H9 (cell line): ENCODE results near the gene KLHL3. TPM values are rescaled to one million over a fixed set of nuclear protein-coding genes. Genes with fewer than 3 reads are reported as not detected.

ENCODE experiments used
- DNase-seq: peaks from one replicate; pipeline ENCODE4 v3.0.0-alpha.2; 2017
- H2AFZ ChIP-seq: one replicate; pipeline ENCODE4 v1.6.1; 2013; ENCODE audit warnings: mild to moderate bottlenecking, low read length, control low read depth, moderate library complexity
- H2AK5ac ChIP-seq: 2 replicates; pipeline ENCODE4 v1.6.1; 2013; ENCODE audit warnings: low read length, control low read depth, mixed read lengths; ENCODE audit not compliant: insufficient read length
- H2BK120ac ChIP-seq: one replicate; pipeline ENCODE4 v1.6.1; 2013; ENCODE audit warnings: low read depth, mild to moderate bottlenecking, low read length, control low read depth, inconsistent platforms; ENCODE audit not compliant: poor library complexity, severe bottlenecking
- H2BK12ac ChIP-seq: 2 replicates; pipeline ENCODE4 v1.6.1; 2013; ENCODE audit warnings: low read length, control low read depth, mixed read lengths, low read depth; ENCODE audit not compliant: insufficient read length
- H2BK15ac ChIP-seq: 2 replicates; pipeline ENCODE4 v1.6.1; 2013; ENCODE audit warnings: low read depth, low read length, control low read depth
- H2BK20ac ChIP-seq: one replicate; pipeline ENCODE4 v1.6.1; 2013; ENCODE audit warnings: low read depth, mild to moderate bottlenecking, low read length, control low read depth, inconsistent platforms; ENCODE audit not compliant: poor library complexity, severe bottlenecking
- H2BK5ac ChIP-seq: 2 replicates; pipeline ENCODE4 v1.6.1; 2013; ENCODE audit warnings: low read length, control low read depth, mixed read lengths; ENCODE audit not compliant: insufficient read length
- H3K14ac ChIP-seq: 2 replicates; pipeline ENCODE4 v1.6.1; 2013; ENCODE audit warnings: low read length, control low read depth; ENCODE audit not compliant: insufficient read depth
- H3K18ac ChIP-seq: 2 replicates; pipeline ENCODE4 v1.6.1; 2013; ENCODE audit warnings: low read depth, mild to moderate bottlenecking, mixed read lengths, low read length, control low read depth; ENCODE audit not compliant: insufficient read length
- H3K23ac ChIP-seq: 2 replicates; pipeline ENCODE4 v1.6.1; 2013; ENCODE audit warnings: low read length, control low read depth, mixed read lengths, low read depth; ENCODE audit not compliant: insufficient read length
- H3K23me2 ChIP-seq: 2 replicates; pipeline ENCODE4 v1.6.1; 2013; ENCODE audit warnings: low read depth, mild to moderate bottlenecking, mixed read lengths, low read length, control low read depth; ENCODE audit not compliant: insufficient read length, poor library complexity, severe bottlenecking
- H3K27ac ChIP-seq: 2 replicates; pipeline ENCODE4 v1.5.1; 2013; ENCODE audit warnings: low read length, control low read depth, mixed read lengths, low read depth; ENCODE audit not compliant: insufficient read length
- H3K27me3 ChIP-seq: 2 replicates; pipeline ENCODE4 v1.6.1; 2013; ENCODE audit warnings: low read length, control low read depth, inconsistent platforms; ENCODE audit not compliant: insufficient read depth
- H3K4ac ChIP-seq: 2 replicates; pipeline ENCODE4 v1.6.1; 2013; ENCODE audit warnings: low read depth, mild to moderate bottlenecking, control low read depth, inconsistent platforms, low read length, moderate library complexity
- H3K4me1 ChIP-seq: 2 replicates; pipeline ENCODE4 v1.6.1; 2013; ENCODE audit warnings: low read length, control low read depth, inconsistent platforms; ENCODE audit not compliant: insufficient read depth
- H3K4me2 ChIP-seq: 2 replicates; pipeline ENCODE4 v1.6.1; 2013; ENCODE audit warnings: low read length, control low read depth, mixed read lengths; ENCODE audit not compliant: insufficient read length, insufficient read depth
- H3K56ac ChIP-seq: 2 replicates; pipeline ENCODE4 v1.6.1; 2013; ENCODE audit warnings: low read depth, mild to moderate bottlenecking, mixed read lengths, low read length, control low read depth; ENCODE audit not compliant: insufficient read length
- H3K79me1 ChIP-seq: 2 replicates; pipeline ENCODE4 v1.6.1; 2013; ENCODE audit warnings: low read depth, mild to moderate bottlenecking, moderate library complexity, low read length, control low read depth, inconsistent platforms; ENCODE audit not compliant: insufficient read depth, poor library complexity, severe bottlenecking
- H3K79me2 ChIP-seq: 2 replicates; pipeline ENCODE4 v1.6.1; 2013; ENCODE audit warnings: low read length, control low read depth, inconsistent platforms; ENCODE audit not compliant: insufficient read depth
- H3K9ac ChIP-seq: 2 replicates; pipeline ENCODE4 v1.6.1; 2013; ENCODE audit warnings: low read length, control low read depth, mixed read lengths; ENCODE audit not compliant: insufficient read length; ENCODE audit errors: extremely low read depth
- H3K9me3 ChIP-seq: one replicate; pipeline ENCODE4 v1.6.1; 2013; ENCODE audit warnings: low read depth, low read length, inconsistent platforms; ENCODE audit not compliant: control insufficient read depth
- H3T11ph ChIP-seq: one replicate; pipeline ENCODE4 v1.6.1; 2013; ENCODE audit warnings: mild to moderate bottlenecking, low read length, control low read depth, inconsistent platforms
- H4K20me1 ChIP-seq: one replicate; pipeline ENCODE4 v1.6.1; 2013; ENCODE audit not compliant: control insufficient read depth, insufficient read length, insufficient read depth
- H4K5ac ChIP-seq: 2 replicates; pipeline ENCODE4 v1.6.1; 2013; ENCODE audit warnings: low read depth, mild to moderate bottlenecking, mixed read lengths, low read length, control low read depth; ENCODE audit not compliant: insufficient read length
- H4K8ac ChIP-seq: replicated peaks from 2 replicates; pipeline ENCODE4 v1.6.1; 2013; ENCODE audit warnings: low read length, control low read depth, mixed read lengths, low read depth; ENCODE audit not compliant: insufficient read length
- H4K91ac ChIP-seq: 2 replicates; pipeline ENCODE4 v1.6.1; 2013; ENCODE audit warnings: low read depth, mild to moderate bottlenecking, moderate library complexity, mixed read lengths, low read length, control low read depth; ENCODE audit not compliant: insufficient read length
- H3K27ac Mint-ChIP-seq, 3 experiments: 2 replicates in 2 of 3; 3 replicates in 1 of 3; pipeline ENCODE4 v1.8.0; 2020 to 2021; ENCODE audit warnings: mixed read lengths in 3 of 3, mild to moderate bottlenecking in 1 of 3, moderate library complexity in 1 of 3
- H3K27me3 Mint-ChIP-seq: 2 replicates; pipeline ENCODE4 v1.8.0; 2021; ENCODE audit warnings: low read depth, mild to moderate bottlenecking, moderate library complexity, mixed read lengths
- H3K36me3 Mint-ChIP-seq, 3 experiments: 2 replicates in 2 of 3; 3 replicates in 1 of 3; pipeline ENCODE4 v1.8.0; 2020 to 2021; ENCODE audit warnings: low read depth in 3 of 3, mixed read lengths in 3 of 3; ENCODE audit not compliant: insufficient read depth in 1 of 3
- H3K4me1 Mint-ChIP-seq, 2 experiments: 2 replicates each; pipeline ENCODE4 v1.8.0; 2020; ENCODE audit warnings: mixed read lengths in 2 of 2
- H3K4me3 Mint-ChIP-seq, 2 experiments: 2 replicates in 1 of 2; 3 replicates in 1 of 2; pipeline ENCODE4 v1.8.0; 2020 to 2021; ENCODE audit warnings: mild to moderate bottlenecking in 2 of 2, mixed read lengths in 2 of 2, moderate library complexity in 1 of 2
- H3K9me3 Mint-ChIP-seq, 2 experiments: 2 replicates in 1 of 2; 3 replicates in 1 of 2; pipeline ENCODE4 v1.8.0; 2020; ENCODE audit warnings: mild to moderate bottlenecking in 2 of 2, mixed read lengths in 2 of 2, moderate library complexity in 1 of 2
- CTCF ChIP-seq: fragments of 200-600 bp; sonication (generic); conservative IDR thresholded peaks from 3 replicates; pipeline ENCODE4 v1.8.0; 2021; ENCODE audit warnings: antibody characterized with exemption, mild to moderate bottlenecking
- WGBS: extraction: QIAGEN DNeasy Blood & Tissue Kit; methylation state at CpG from one replicate; pipeline ENCODE4 v1.1.7; 2013; ENCODE audit warnings: missing lambda C conversion rate, low lambda C conversion rate, mixed read lengths; ENCODE audit not compliant: insufficient read length; ENCODE audit errors: extremely low coverage; 5-methylcytosine and 5-hydroxymethylcytosine counted together
- total RNA-seq: library from RNA; stranded (reverse); gene quantifications from 2 replicates; pipeline ENCODE4 v1.2.1, GENCODE V29; 2021

Gene KLHL3
- total RNA-seq, 1 experiment from 2014 or later = 12.8 TPM

DNA sequence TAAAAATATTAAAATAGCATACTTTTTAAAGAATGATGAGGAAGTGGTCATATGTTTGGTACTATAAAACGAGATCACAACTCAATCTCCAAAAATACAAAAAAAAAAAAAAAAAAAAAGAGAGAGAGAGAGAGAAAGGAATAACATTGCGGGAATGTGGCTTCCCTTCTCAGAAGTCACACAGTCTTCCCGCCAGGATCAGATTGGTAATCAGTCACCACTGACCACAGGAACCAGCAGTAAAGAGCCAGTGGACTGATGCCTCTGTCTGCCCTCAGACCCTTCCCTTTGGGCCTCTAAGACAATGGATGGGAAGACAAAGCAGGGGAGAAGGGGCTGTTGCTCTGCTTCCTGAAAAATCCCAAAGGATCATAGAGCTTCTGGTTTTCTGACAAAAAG, 104.9 kb downstream of the KLHL3 start:
- Histone ChIP-seq H3K27ac (no peak overlapping the region), H3K23me2 (no peaks in the 10 kb centered on the region), H3K56ac (no peak overlapping the region), H2BK20ac (no peak overlapping the region), H2BK12ac (no peak overlapping the region), H2BK15ac (no peak overlapping the region), H3K14ac (no peak overlapping the region), H3K18ac (no peak overlapping the region), H3K4ac (no peak overlapping the region), H2AK5ac (no peak overlapping the region), H3K27me3 (no peaks in the 10 kb centered on the region), H3T11ph (no peak overlapping the region), H3K4me2 (no peak overlapping the region), H4K20me1 (no peaks in the 10 kb centered on the region), H3K79me1 (no peaks in the 10 kb centered on the region), H4K8ac (no peak overlapping the region), H3K9me3 (no peaks in the 10 kb centered on the region), H3K9ac (no peak overlapping the region), H3K23ac (no peak overlapping the region), H2AFZ (no peak overlapping the region), H3K79me2 (no peaks in the 10 kb centered on the region), H2BK5ac (no peak overlapping the region), H4K91ac (no peak overlapping the region), H2BK120ac (no peak overlapping the region), H3K4me1 (no peaks in the 10 kb centered on the region), H4K5ac (no peak overlapping the region)
- H3K4me1 Mint-ChIP-seq = peaks cover 17% of the 10 kb centered on the region in 2 experiments
- H3K9me3 Mint-ChIP-seq = peaks cover 0 to 3% of the 10 kb centered on the region in 2 experiments; a peak in 1 of 5 replicates
- no peaks in the 10 kb centered on the region for H3K27me3 Mint-ChIP-seq
- TF ChIP-seq CTCF = no peak
- peak overlapping the region in 1 of 3 experiments; percentile 29; a peak in 2 of 7 replicates for H3K27ac Mint-ChIP-seq
- H3K4me3 Mint-ChIP-seq = no peak overlapping the region
- DNase-seq = no peak
- peaks cover 6 to 11% (median 8%) of the 10 kb centered on the region in 3 experiments; a peak in 5 of 7 replicates for H3K36me3 Mint-ChIP-seq
- WGBS = no CpG with 5 or more reads among the region's 3 CpGs
